ENCODE measurements around the gene EPB41L5.

- TF ChIP-seq CTCF (IDR thresholded peaks at IDR 0.05; ENCODE audit: poor library complexity) (no peak), EZH2 (IDR thresholded peaks at IDR 0.05; ENCODE audit: borderline replicate concordance) (no peak)
These were observed 191.5 kb downstream of the EPB41L5 start for GRCh38 chr2:120204417-120204816.

Data from hepatocyte (in vitro differentiated cells).